Epidermal melanocyte (primary cell): ENCODE measurements around the gene TIPARP.
"Not testable (repeated sequence)": the region's sequence is repeated elsewhere in the genome, so short reads cannot be mapped to it uniquely, and the experiment has no call there.

Source experiments
- DNase-seq: peaks from one replicate; pipeline ENCODE4 v3.0.0; 2011; ENCODE audit warnings: low spot score; ENCODE audit not compliant: insufficient read length

TIPARP gene

GRCh38 chr3:156710429-156710828 is 36.0 kb downstream of the TIPARP start:
- DNase-seq, result no peak

- DNase-seq, result no peak
Measured at GRCh38 chr3:156711113-156711512, 36.7 kb downstream of the TIPARP start.

- DNase-seq, result not testable (repeated sequence)
Measured at GRCh38 chr3:156711944-156712343, 37.6 kb downstream of the TIPARP start.

- no peak for DNase-seq
Measured at GRCh38 chr3:156716105-156716862, 41.9 kb downstream of the TIPARP start.

GRCh38 chr3:156718622-156719306 is 44.4 kb downstream of the TIPARP start:
- DNase-seq, result no peak

- no peak for DNase-seq
Measured at GRCh38 chr3:156720826-156721225, 46.4 kb downstream of the TIPARP start.

GRCh38 chr3:156721687-156722618 is 47.6 kb downstream of the TIPARP start:
- DNase-seq, result no peak

- DNase-seq, result no peak
Measured at GRCh38 chr3:156723182-156723619, 48.8 kb downstream of the TIPARP start.

- no peak for DNase-seq
Measured at GRCh38 chr3:156725682-156726081, 51.3 kb downstream of the TIPARP start.

GRCh38 chr3:156726456-156726855 is 52.1 kb downstream of the TIPARP start:
- no peak for DNase-seq

- DNase-seq, result no peak
Measured at GRCh38 chr3:156727519-156728205, 53.3 kb downstream of the TIPARP start.

- no peak for DNase-seq
Measured at GRCh38 chr3:156728267-156728985, 54.0 kb downstream of the TIPARP start.

GRCh38 chr3:156729460-156730179 is 55.2 kb downstream of the TIPARP start:
- no peak for DNase-seq

- DNase-seq, result no peak
Measured at GRCh38 chr3:156731813-156732212, 57.4 kb downstream of the TIPARP start.

- no peak for DNase-seq
Measured at GRCh38 chr3:156732261-156732660, 57.9 kb downstream of the TIPARP start.

- no peak for DNase-seq
Measured at GRCh38 chr3:156732715-156733421, 58.5 kb downstream of the TIPARP start.

GRCh38 chr3:156734661-156735060 is 60.3 kb downstream of the TIPARP start:
- not testable (repeated sequence) for DNase-seq

GRCh38 chr3:156735471-156735870 is 61.1 kb downstream of the TIPARP start:
- no peak for DNase-seq

- not testable (repeated sequence) for DNase-seq
Measured at GRCh38 chr3:156737049-156737448, 62.7 kb downstream of the TIPARP start.
